ENCODE data around the gene ZNF865. TPM values are rescaled to one million over a fixed set of nuclear protein-coding genes. Genes with fewer than 3 reads are reported as not detected.

The ZNF865 gene
- total and polyA plus RNA-seq, 2 of the 8 experiments (the other 6 are each of a cell fraction or from before 2014, with no cell fraction given): 3.5 to 13.6 TPM

DNA sequence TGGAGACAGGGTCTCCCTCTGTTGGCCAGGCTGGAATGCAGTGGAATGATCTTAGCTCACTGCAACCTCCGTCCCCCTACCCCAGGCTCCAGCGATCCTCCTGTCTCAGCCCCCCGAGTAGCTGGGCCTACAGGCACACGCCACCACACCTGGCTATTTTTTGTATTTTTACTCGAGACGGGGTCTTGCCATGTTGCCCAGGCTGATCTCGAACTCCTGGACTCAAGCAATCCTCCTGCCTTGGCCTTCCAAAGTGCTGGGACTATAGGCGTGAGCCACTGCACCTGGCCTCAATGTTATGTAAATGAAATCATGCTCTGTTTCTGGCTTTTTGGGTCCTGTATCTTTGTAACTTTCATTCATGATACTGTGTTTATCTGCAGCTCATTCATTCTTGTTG lies 16.7 kb upstream of the ZNF865 start (continued):
- no peak for TF ChIP-seq SIN3A (conservative IDR thresholded peaks at IDR 0.05 in 1 of 2, IDR thresholded peaks at IDR 0.05 in 1 of 2; ENCODE audit: low read depth in 1 of 2, low read length in 2 of 2)
- TF ChIP-seq KDM4A (IDR thresholded peaks at IDR 0.05; ENCODE audit: low read depth, low read length, severe bottlenecking): no peak
- TF ChIP-seq HDAC2 (IDR thresholded peaks at IDR 0.05; ENCODE audit: borderline replicate concordance in 1 of 2, low read depth in 2 of 2, low read length in 2 of 2): no peak
- no peak for TF ChIP-seq POU5F1 (IDR thresholded peaks at IDR 0.05; ENCODE audit: low read depth, low read length)
- no peak for TF ChIP-seq ASH2L (IDR thresholded peaks at IDR 0.05; ENCODE audit: low read length)

Data from H1 (cell line).